IMR-90 (cell line): Measurements from ENCODE around the gene ANO2.

Source experiments
- BHLHE40 ChIP-seq: fragments of 150-350 bp; IDR thresholded peaks from 2 replicates; pipeline ENCODE4 v1.6.1; 2016; ENCODE audit warnings: mild to moderate bottlenecking, low read depth, low read length
- CEBPB ChIP-seq: IDR thresholded peaks from 2 replicates; pipeline ENCODE4 v1.6.1; 2012; ENCODE audit warnings: low read depth, low read length, improper control_type of control experiment
- MAFK ChIP-seq: IDR thresholded peaks from 2 replicates; pipeline ENCODE4 v1.6.1; 2012; ENCODE audit warnings: low read depth, low read length, improper control_type of control experiment
- MXI1 ChIP-seq: IDR thresholded peaks from 2 replicates; pipeline ENCODE4 v1.6.1; 2012; ENCODE audit warnings: low read depth, mild to moderate bottlenecking, low read length, moderate library complexity, borderline replicate concordance
- NFE2L2 ChIP-seq: fragments of 150-350 bp; IDR thresholded peaks from 2 replicates; pipeline ENCODE4 v1.6.1; 2016; ENCODE audit warnings: low read depth, mild to moderate bottlenecking, low read length
- POLR2A ChIP-seq: IDR thresholded peaks from 2 replicates; pipeline ENCODE4 v1.6.1; 2012; ENCODE audit warnings: mild to moderate bottlenecking, low read depth, low read length
- RAD21 ChIP-seq: IDR thresholded peaks from 2 replicates; pipeline ENCODE4 v1.6.1; 2012; ENCODE audit warnings: low read length, improper control_type of control experiment
- RCOR1 ChIP-seq: IDR thresholded peaks from 2 replicates; pipeline ENCODE4 v1.6.1; 2012; ENCODE audit warnings: mild to moderate bottlenecking, low read length, improper control_type of control experiment; ENCODE audit not compliant: insufficient replicate concordance
- RFX5 ChIP-seq: IDR thresholded peaks from 2 replicates; pipeline ENCODE4 v1.8.0; 2012; ENCODE audit warnings: low read depth, mild to moderate bottlenecking, low read length, moderate library complexity
- SMC3 ChIP-seq: fragments of 150-350 bp; IDR thresholded peaks from 2 replicates; pipeline ENCODE4 v1.6.1; 2016; ENCODE audit warnings: low read depth, mild to moderate bottlenecking, antibody characterized with exemption, low read length, moderate library complexity
- TF ChIP-seq, protein P1 (sequence below): conservative IDR thresholded peaks from 2 replicates; pipeline ENCODE4 v1.5.1; 2012; ENCODE audit warnings: mild to moderate bottlenecking, low read depth, low read length, improper control_type of control experiment
- TF ChIP-seq, protein P2 (sequence below): fragments of 150-350 bp; IDR thresholded peaks from 2 replicates; pipeline ENCODE4 v1.6.1; 2017; ENCODE audit warnings: mild to moderate bottlenecking, antibody characterized with exemption, low read length, low read depth
- TF ChIP-seq, protein P3 (sequence below): fragments of 150-350 bp; IDR thresholded peaks from 2 replicates; pipeline ENCODE4 v1.6.1; 2016; ENCODE audit warnings: low read depth, mild to moderate bottlenecking, low read length, moderate library complexity, borderline replicate concordance

DNA sequence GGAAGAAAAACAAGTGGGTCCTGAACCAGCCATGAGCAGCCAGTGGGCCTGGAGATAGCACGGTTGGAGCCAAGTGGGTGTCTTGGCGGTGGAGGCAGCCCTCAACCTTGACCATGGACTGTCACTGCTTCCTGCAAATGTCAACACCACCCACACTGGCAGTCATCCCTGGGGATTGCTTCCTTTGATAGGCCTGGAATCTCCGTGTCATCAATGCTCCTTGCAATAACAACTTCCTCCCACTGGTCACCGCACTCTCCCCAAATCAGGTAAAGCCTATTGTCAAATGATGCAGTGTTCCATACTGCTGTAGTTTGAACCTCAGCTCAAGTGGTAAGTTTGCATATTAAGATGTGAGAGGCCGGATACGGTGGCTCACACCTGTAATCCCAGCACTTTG lies 384.0 kb downstream of the ANO2 start:
- TF ChIP-seq RFX5 (no peak), RCOR1 (no peak), NFE2L2 (no peak), CEBPB (no peak), MAFK (no peak), MXI1 (no peak), SMC3 (no peak), POLR2A (no peak), BHLHE40 (no peak), RAD21 (no peak)
- TF ChIP-seq, protein P1, sequence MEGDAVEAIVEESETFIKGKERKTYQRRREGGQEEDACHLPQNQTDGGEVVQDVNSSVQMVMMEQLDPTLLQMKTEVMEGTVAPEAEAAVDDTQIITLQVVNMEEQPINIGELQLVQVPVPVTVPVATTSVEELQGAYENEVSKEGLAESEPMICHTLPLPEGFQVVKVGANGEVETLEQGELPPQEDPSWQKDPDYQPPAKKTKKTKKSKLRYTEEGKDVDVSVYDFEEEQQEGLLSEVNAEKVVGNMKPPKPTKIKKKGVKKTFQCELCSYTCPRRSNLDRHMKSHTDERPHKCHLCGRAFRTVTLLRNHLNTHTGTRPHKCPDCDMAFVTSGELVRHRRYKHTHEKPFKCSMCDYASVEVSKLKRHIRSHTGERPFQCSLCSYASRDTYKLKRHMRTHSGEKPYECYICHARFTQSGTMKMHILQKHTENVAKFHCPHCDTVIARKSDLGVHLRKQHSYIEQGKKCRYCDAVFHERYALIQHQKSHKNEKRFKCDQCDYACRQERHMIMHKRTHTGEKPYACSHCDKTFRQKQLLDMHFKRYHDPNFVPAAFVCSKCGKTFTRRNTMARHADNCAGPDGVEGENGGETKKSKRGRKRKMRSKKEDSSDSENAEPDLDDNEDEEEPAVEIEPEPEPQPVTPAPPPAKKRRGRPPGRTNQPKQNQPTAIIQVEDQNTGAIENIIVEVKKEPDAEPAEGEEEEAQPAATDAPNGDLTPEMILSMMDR = no peak; the same call in 1 of the 2 replicates
- TF ChIP-seq, protein P2, sequence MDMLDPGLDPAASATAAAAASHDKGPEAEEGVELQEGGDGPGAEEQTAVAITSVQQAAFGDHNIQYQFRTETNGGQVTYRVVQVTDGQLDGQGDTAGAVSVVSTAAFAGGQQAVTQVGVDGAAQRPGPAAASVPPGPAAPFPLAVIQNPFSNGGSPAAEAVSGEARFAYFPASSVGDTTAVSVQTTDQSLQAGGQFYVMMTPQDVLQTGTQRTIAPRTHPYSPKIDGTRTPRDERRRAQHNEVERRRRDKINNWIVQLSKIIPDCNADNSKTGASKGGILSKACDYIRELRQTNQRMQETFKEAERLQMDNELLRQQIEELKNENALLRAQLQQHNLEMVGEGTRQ = no peak
- TF ChIP-seq, protein P3, sequence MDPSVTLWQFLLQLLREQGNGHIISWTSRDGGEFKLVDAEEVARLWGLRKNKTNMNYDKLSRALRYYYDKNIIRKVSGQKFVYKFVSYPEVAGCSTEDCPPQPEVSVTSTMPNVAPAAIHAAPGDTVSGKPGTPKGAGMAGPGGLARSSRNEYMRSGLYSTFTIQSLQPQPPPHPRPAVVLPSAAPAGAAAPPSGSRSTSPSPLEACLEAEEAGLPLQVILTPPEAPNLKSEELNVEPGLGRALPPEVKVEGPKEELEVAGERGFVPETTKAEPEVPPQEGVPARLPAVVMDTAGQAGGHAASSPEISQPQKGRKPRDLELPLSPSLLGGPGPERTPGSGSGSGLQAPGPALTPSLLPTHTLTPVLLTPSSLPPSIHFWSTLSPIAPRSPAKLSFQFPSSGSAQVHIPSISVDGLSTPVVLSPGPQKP = no peak
